Endothelial cell of umbilical vein (primary cell): ENCODE data around the gene DHRS12. TPM values are rescaled to one million over a fixed set of nuclear protein-coding genes. Genes with fewer than 3 reads are reported as not detected.

Experiments
- BruUV-seq: library from RNA; stranded (reverse); fragments of 400-500 nt; replicated peaks from 2 replicates; lab custom pipeline; 2021; lab: Mats Ljungman, UMichigan
- CTCF ChIA-PET: fragments of 300-600, 350-600 bp; sonication (Branson Sonifier 250); formaldehyde crosslinking; loops from one replicate; lab custom pipeline; 2021; ENCODE audit warnings: antibody characterized with exemption, inconsistent platforms; lab: Charles Lee
- POLR2A ChIA-PET: fragments of 300-600, 350-600 bp; sonication (Branson Sonifier 250); formaldehyde crosslinking; loops from one replicate; lab custom pipeline; 2021; ENCODE audit warnings: antibody characterized with exemption, inconsistent platforms; lab: Charles Lee
- DNase-seq: peaks from one replicate; pipeline ENCODE4 v3.0.0-alpha.2; 2011; ENCODE audit warnings: low read depth, low spot score
- FAIRE-seq: peaks from 2 replicates; lab custom pipeline; 2011; peaks lifted over from hg19 to GRCh38; lab: Jason Lieb, UNC
- H2AFZ ChIP-seq: 2 replicates; pipeline ENCODE4 v1.6.0; 2012; ENCODE audit warnings: low read depth, low read length, control low read depth, inconsistent platforms
- H3K27ac ChIP-seq: 2 replicates; pipeline ENCODE4 v1.5.1; 2011; ENCODE audit warnings: low read depth, mild to moderate bottlenecking, control low read depth, low read length, moderate library complexity; ENCODE audit not compliant: insufficient read depth
- H3K27me3 ChIP-seq, 2 experiments: 2 replicates each; pipeline versions ENCODE4 v1.6.0 to v1.6.1; 2011; ENCODE audit warnings: low read length in 2 of 2, mixed read lengths in 1 of 2; ENCODE audit not compliant: control insufficient read depth in 2 of 2, insufficient read depth in 2 of 2
- H3K36me3 ChIP-seq, 2 experiments: 2 replicates in 1 of 2; 3 replicates in 1 of 2; pipeline ENCODE4 v1.5.1; 2011; ENCODE audit warnings: low read length in 2 of 2, mild to moderate bottlenecking in 1 of 2, moderate library complexity in 1 of 2; ENCODE audit not compliant: control insufficient read depth in 2 of 2, insufficient read depth in 2 of 2; ENCODE audit errors: extremely low read depth in 1 of 2
- H3K4me1 ChIP-seq: 3 replicates; pipeline ENCODE4 v1.5.1; 2011; ENCODE audit warnings: mild to moderate bottlenecking, low read length; ENCODE audit not compliant: control insufficient read depth, insufficient read depth; ENCODE audit errors: extremely low read depth
- H3K4me2 ChIP-seq: 2 replicates; pipeline ENCODE4 v1.6.1; 2011; ENCODE audit warnings: low read length, control low read depth, mixed read lengths; ENCODE audit not compliant: insufficient read depth
- H3K4me3 ChIP-seq, 3 experiments: fragments of 200-600 bp in 1 of 3; sonication (generic), shearing (Covaris generic) in 1 of 3; replicated peaks in 1 of 3; 2 replicates each; pipeline ENCODE4 v1.5.1; 2011 to 2016; ENCODE audit warnings: control low read depth in 3 of 3, low read length in 3 of 3, mild to moderate bottlenecking in 2 of 3, inconsistent platforms in 1 of 3, low read depth in 1 of 3, moderate library complexity in 1 of 3; ENCODE audit not compliant: insufficient read depth in 1 of 3
- H3K79me2 ChIP-seq: 2 replicates; pipeline ENCODE4 v1.6.0; 2012; ENCODE audit warnings: low read length, inconsistent platforms; ENCODE audit not compliant: control insufficient read depth, insufficient read depth
- H3K9ac ChIP-seq: replicated peaks from 2 replicates; pipeline ENCODE3; 2011; ENCODE audit warnings: low read length, control low read depth; ENCODE audit not compliant: insufficient read depth; ENCODE audit errors: extremely low read depth
- H3K9me1 ChIP-seq: replicated peaks from 3 replicates; pipeline ENCODE4 v1.6.0; 2011; ENCODE audit warnings: mild to moderate bottlenecking, low read length; ENCODE audit not compliant: control insufficient read depth, insufficient read depth; ENCODE audit errors: extremely low read depth
- H3K9me3 ChIP-seq: replicated peaks from 2 replicates; pipeline ENCODE4 v1.5.1; 2012; ENCODE audit warnings: low read length, inconsistent platforms; ENCODE audit not compliant: control insufficient read depth, insufficient read depth
- H4K20me1 ChIP-seq: replicated peaks from 2 replicates; pipeline ENCODE3; 2011; ENCODE audit warnings: mild to moderate bottlenecking, low read length; ENCODE audit not compliant: control insufficient read depth, insufficient read depth; ENCODE audit errors: extremely low read depth
- CTCF ChIP-seq, 2 donors: IDR thresholded peaks; 1 replicate in 1 of 2; 2 replicates in 1 of 2; pipeline ENCODE4 v1.5.1; 2011; ENCODE audit warnings: low read length in 2 of 2, mild to moderate bottlenecking in 2 of 2, moderate library complexity in 2 of 2, control low read depth in 1 of 2, inconsistent platforms in 1 of 2, low read depth in 1 of 2; ENCODE audit not compliant: insufficient read depth in 1 of 2; ENCODE audit errors: extremely low read depth in 1 of 2
- EZH2 ChIP-seq: IDR thresholded peaks from 2 replicates; pipeline ENCODE4 v1.6.1; 2012; ENCODE audit warnings: borderline replicate concordance, low read depth, mild to moderate bottlenecking, moderate library complexity, low read length, inconsistent platforms; ENCODE audit not compliant: severe bottlenecking
- FOS ChIP-seq: IDR thresholded peaks from 2 replicates; pipeline ENCODE4 v1.6.1; 2011; ENCODE audit warnings: mild to moderate bottlenecking, low read length, moderate library complexity, borderline replicate concordance; ENCODE audit not compliant: insufficient read depth
- GATA2 ChIP-seq: IDR thresholded peaks from 2 replicates; pipeline ENCODE4 v1.7.0; 2011; ENCODE audit warnings: low read depth, mild to moderate bottlenecking, moderate library complexity, mixed read lengths, low read length; ENCODE audit not compliant: insufficient read length, insufficient read depth
- JUN ChIP-seq: IDR thresholded peaks from 2 replicates; pipeline ENCODE4 v1.6.1; 2011; ENCODE audit warnings: borderline replicate concordance, low read depth; ENCODE audit not compliant: insufficient read length, insufficient read depth
- MAX ChIP-seq: IDR thresholded peaks from 2 replicates; pipeline ENCODE4 v1.6.1; 2011; ENCODE audit not compliant: insufficient read depth, insufficient read length
- MYC ChIP-seq: IDR thresholded peaks from one replicate; pipeline ENCODE4 v1.6.1; 2011; ENCODE audit warnings: mild to moderate bottlenecking, low read depth, low read length
- POLR2A ChIP-seq: IDR thresholded peaks from 2 replicates; pipeline ENCODE4 v1.6.1; 2012; ENCODE audit warnings: low read depth, mild to moderate bottlenecking, control low read depth, low read length
- POLR2AphosphoS5 ChIP-seq: IDR thresholded peaks from 2 replicates; pipeline ENCODE4 v1.6.1; 2012; ENCODE audit warnings: low read depth, mild to moderate bottlenecking, control low read depth, low read length, moderate library complexity; ENCODE audit not compliant: insufficient read depth
- dilution Hi-C: fragments of 300-500 bp; cut with MboI; formaldehyde crosslinking; loops from one replicate; pipeline ENCODE4 v1.15.0; 2019; ENCODE audit warnings: low sequenced_read_pairs; ENCODE audit not compliant: extremely low pct_ligation_motif_present
- intact Hi-C: fragments of 100-400 bp; cut with micrococcal nuclease; formaldehyde crosslinking; loops from one replicate; pipeline ENCODE4 v1.10.0; 2022
- polyA plus RNA-seq, 4 experiments: library from polyadenylated mRNA; depleted of rRNA in 3 of 4; stranded (reverse) in 3 of 4; unstranded in 1 of 4; fragments of >200 nt; gene quantifications; 2 replicates each; pipeline versions ENCODE4 v1.2.1 to v1.2.3, GENCODE V29; 2011 to 2012; ENCODE audit warnings: missing spikeins in 1 of 4
- total RNA-seq: library from RNA; stranded (reverse); gene quantifications from 2 replicates; pipeline ENCODE4 v1.2.3, GENCODE V29; 2021

Gene DHRS12
- total and polyA plus RNA-seq, 2 donors (not counting 3 experiments of a cell fraction or from before 2014, with no cell fraction given): 8.9 to 9.1 TPM

GRCh38 chr13:51758691-51759090 is 45.3 kb downstream of the DHRS12 start:
- no TSS peak for BruUV-seq
- TF ChIP-seq CTCF (IDR thresholded peaks at IDR 0.05; ENCODE audit: extremely low read depth in 1 of 2, insufficient read depth in 1 of 2, low read depth in 1 of 2, low read length in 2 of 2) (no peak), MYC (no peak), MAX (no peak), FOS (no peak), POLR2AphosphoS5 (no peak), POLR2A (no peak), GATA2 (no peak), JUN (no peak), EZH2 (no peak)
- Histone ChIP-seq H3K9ac (no peak overlapping the region), H3K4me2 (no peak overlapping the region), H3K36me3 (no peaks in the 10 kb centered on the region), H3K27ac (no peak overlapping the region), H3K27me3 (no peaks in the 10 kb centered on the region), H3K9me3 (no peaks in the 10 kb centered on the region), H2AFZ (no peak overlapping the region), H4K20me1 (no peaks in the 10 kb centered on the region), H3K79me2 (no peaks in the 10 kb centered on the region), H3K4me1 (no peaks in the 10 kb centered on the region), H3K4me3 (no peak overlapping the region), H3K9me1 (no peaks in the 10 kb centered on the region)
- ChIA-PET POLR2A (no interaction called here), CTCF (interaction anchor here (0.7 to 1.6 kb wide), 4 partner anchors 17 to 1822 kb away, joined by 3 to 5 read pairs (median 3); partner anchors contain the start of gene SPRYD7)
- FAIRE-seq: no peak
- no peak for DNase-seq
- intact Hi-C loops: no loop called here
- dilution Hi-C loops: no loop called here
